Neural cell (in vitro differentiated cells): Measurements from ENCODE around the gene MAD1L1. TPM values are rescaled to one million over a fixed set of nuclear protein-coding genes. Genes with fewer than 3 reads are reported as not detected.

Source experiments
- H2AFZ ChIP-seq: fragments of 200-600, 300-800 bp; sonication (generic), shearing (Covaris generic); 2 replicates; pipeline ENCODE4 v1.6.0; 2014; ENCODE audit warnings: low read depth, mild to moderate bottlenecking, antibody characterized with exemption, low read length, moderate library complexity
- H3F3A ChIP-seq: fragments of 200-600 bp; shearing (Covaris generic); 2 replicates; pipeline ENCODE4 v1.6.1; 2016; ENCODE audit warnings: mild to moderate bottlenecking, moderate library complexity, mixed read lengths, antibody characterized with exemption, low read length; ENCODE audit not compliant: insufficient read depth, poor library complexity, severe bottlenecking
- H3K27ac ChIP-seq: fragments of 200-600, 300-800 bp; sonication (generic), shearing (Covaris generic); 2 replicates; pipeline ENCODE4 v1.5.1; 2014; ENCODE audit warnings: mild to moderate bottlenecking, low read length, moderate library complexity
- H3K27me3 ChIP-seq: fragments of 300-800, 200-600 bp; sonication (generic), shearing (Covaris generic); 2 replicates; pipeline ENCODE4 v1.6.0; 2014; ENCODE audit warnings: mild to moderate bottlenecking, low read depth, low read length, moderate library complexity; ENCODE audit not compliant: insufficient read depth
- H3K36me3 ChIP-seq: fragments of 300-800, 200-600 bp; sonication (generic), shearing (Covaris generic); 2 replicates; pipeline ENCODE4 v1.5.1; 2014; ENCODE audit warnings: mild to moderate bottlenecking, antibody characterized with exemption, low read length, moderate library complexity; ENCODE audit not compliant: insufficient read depth
- H3K4me2 ChIP-seq: fragments of 300-800, 200-600 bp; sonication (generic), shearing (Covaris generic); 2 replicates; pipeline ENCODE4 v1.6.0; 2014; ENCODE audit warnings: mild to moderate bottlenecking, low read length
- H3K4me3 ChIP-seq: fragments of 300-800, 200-600 bp; sonication (generic), shearing (Covaris generic); 2 replicates; pipeline ENCODE4 v1.5.1; 2014; ENCODE audit warnings: mild to moderate bottlenecking, low read length, moderate library complexity
- H3K79me2 ChIP-seq: fragments of 200-600 bp; shearing (Covaris generic); replicated peaks from 2 replicates; pipeline ENCODE4 v1.6.0; 2014; ENCODE audit warnings: mild to moderate bottlenecking, low read length, moderate library complexity; ENCODE audit not compliant: insufficient read depth
- H3K9ac ChIP-seq: fragments of 300-800, 200-600 bp; sonication (generic), shearing (Covaris generic); 2 replicates; pipeline ENCODE4 v1.6.1; 2016; ENCODE audit warnings: mild to moderate bottlenecking, low read length, mixed read lengths
- H3K9me2 ChIP-seq: fragments of 200-600 bp; shearing (Covaris generic); 2 replicates; pipeline ENCODE4 v1.6.1; 2016; ENCODE audit warnings: mild to moderate bottlenecking, low read length, mixed read lengths; ENCODE audit not compliant: insufficient read depth
- H3K9me3 ChIP-seq: fragments of 200-600, 300-800 bp; sonication (generic), shearing (Covaris generic); 2 replicates; pipeline ENCODE4 v1.6.1; 2016; ENCODE audit warnings: mild to moderate bottlenecking, mixed run types, low read length, moderate library complexity, mixed read lengths
- H4K20me1 ChIP-seq: fragments of 200-600 bp; shearing (Covaris generic); 2 replicates; pipeline ENCODE4 v1.6.1; 2016; ENCODE audit warnings: mild to moderate bottlenecking, mixed run types; ENCODE audit not compliant: insufficient read depth
- CTCF ChIP-seq: fragments of 450-650 bp; IDR thresholded peaks from 2 replicates; pipeline ENCODE4 v1.5.1; 2014; ENCODE audit warnings: antibody characterized with exemption, mild to moderate bottlenecking, moderate library complexity; ENCODE audit not compliant: poor library complexity, severe bottlenecking
- EP300 ChIP-seq: fragments of 450-650 bp; conservative IDR thresholded peaks from 2 replicates; pipeline ENCODE4 v1.6.1; 2014; ENCODE audit warnings: antibody characterized with exemption, mild to moderate bottlenecking, moderate library complexity; ENCODE audit not compliant: poor library complexity, severe bottlenecking
- EZH2 ChIP-seq: fragments of 200-600, 300-800 bp; shearing (Covaris generic), sonication (generic); IDR thresholded peaks from 2 replicates; pipeline ENCODE4 v1.6.1; 2014; ENCODE audit warnings: antibody characterized with exemption, low read length, borderline replicate concordance, mild to moderate bottlenecking; ENCODE audit not compliant: insufficient read depth, poor library complexity, severe bottlenecking
- MXI1 ChIP-seq: fragments of 450-650 bp; conservative IDR thresholded peaks from 2 replicates; pipeline ENCODE4 v1.6.1; 2014; ENCODE audit warnings: antibody characterized with exemption, mild to moderate bottlenecking; ENCODE audit not compliant: poor library complexity, severe bottlenecking
- POLR2AphosphoS5 ChIP-seq: IDR thresholded peaks from 2 replicates; pipeline ENCODE4 v1.6.1; 2012
- RAD21 ChIP-seq: fragments of 450-650 bp; conservative IDR thresholded peaks from 2 replicates; pipeline ENCODE4 v1.6.1; 2014; ENCODE audit warnings: antibody characterized with exemption, mild to moderate bottlenecking, moderate library complexity
- REST ChIP-seq: IDR thresholded peaks from 2 replicates; pipeline ENCODE4 v1.6.1; 2012; ENCODE audit warnings: borderline replicate concordance
- SMC3 ChIP-seq: fragments of 450-650 bp; conservative IDR thresholded peaks from 2 replicates; pipeline ENCODE4 v1.6.1; 2014; ENCODE audit warnings: antibody characterized with exemption, mild to moderate bottlenecking, moderate library complexity; ENCODE audit not compliant: poor library complexity
- TAF1 ChIP-seq: IDR thresholded peaks from 2 replicates; pipeline ENCODE4 v1.6.1; 2012; ENCODE audit warnings: low read depth
- polyA plus RNA-seq: library from polyadenylated mRNA; depleted of rRNA; stranded (reverse); fragments of >200 nt; gene quantifications from 2 replicates; pipeline ENCODE4 v1.2.3, GENCODE V29; 2014

Gene MAD1L1
- polyA plus RNA-seq, 1 donor from 2014 or later: 31.4 TPM

GRCh38 chr7:2148814-2149213, 83.9 kb downstream of the MAD1L1 start:
- no peak overlapping the region for H3K4me2 ChIP-seq
- no peaks in the 10 kb centered on the region for H3K27me3 ChIP-seq
- H3K9ac ChIP-seq: no peak overlapping the region
- H3F3A ChIP-seq: no peaks in the 10 kb centered on the region
- H2AFZ ChIP-seq: no peak overlapping the region
- no peak overlapping the region for H3K27ac ChIP-seq
- no peak for TF ChIP-seq SMC3
- no peak for TF ChIP-seq POLR2AphosphoS5
- TF ChIP-seq MXI1: no peak
- no peak for TF ChIP-seq REST
- no peak for TF ChIP-seq CTCF
- H3K4me3 ChIP-seq: no peak overlapping the region
- no peaks in the 10 kb centered on the region for H3K9me3 ChIP-seq
- no peaks in the 10 kb centered on the region for H3K79me2 ChIP-seq
- no peaks in the 10 kb centered on the region for H3K36me3 ChIP-seq
- H4K20me1 ChIP-seq: no peaks in the 10 kb centered on the region
- no peaks in the 10 kb centered on the region for H3K9me2 ChIP-seq

GRCh38 chr7:2148189-2148588, 84.6 kb downstream of the MAD1L1 start:
- Histone ChIP-seq H3K9ac (no peak overlapping the region), H3K9me3 (no peaks in the 10 kb centered on the region), H4K20me1 (no peaks in the 10 kb centered on the region), H3K9me2 (no peaks in the 10 kb centered on the region), H3K36me3 (no peaks in the 10 kb centered on the region), H2AFZ (no peak overlapping the region), H3K27ac (no peak overlapping the region), H3K79me2 (no peaks in the 10 kb centered on the region), H3K4me3 (no peak overlapping the region), H3K27me3 (no peaks in the 10 kb centered on the region), H3K4me2 (no peak overlapping the region), H3F3A (no peaks in the 10 kb centered on the region)
- TF ChIP-seq CTCF (no peak), RAD21 (no peak), EZH2 (no peak), MXI1 (no peak), SMC3 (no peak), TAF1 (no peak), REST (no peak), POLR2AphosphoS5 (no peak), EP300 (no peak)
